Omental fat pad (tissue), 4 donors: ENCODE results near the gene PUSL1. TPM values are rescaled to one million over a fixed set of nuclear protein-coding genes. Genes with fewer than 3 reads are reported as not detected.

Experiments
- ATAC-seq: fragments of 150-250 bp; one replicate; pipeline ENCODE4 v1.9.1; 2016; ENCODE audit warnings: mild to moderate bottlenecking, moderate library complexity; ENCODE audit not compliant: low FRiP score
- DNase-seq: peaks from one replicate; pipeline ENCODE4 v3.0.0-alpha.2; 2019; ENCODE audit warnings: low spot score
- CTCF ChIP-seq, 3 donors: fragments of 450-650 bp; IDR thresholded peaks; one replicate each; pipeline ENCODE4 v1.5.1; 2016 to 2017; ENCODE audit warnings: antibody characterized with exemption in 3 of 3, mild to moderate bottlenecking in 3 of 3, moderate library complexity in 2 of 3
- total RNA-seq, 4 donors: library from RNA; depleted of rRNA; stranded (reverse); fragments of >200 nt; gene quantifications; one replicate each; pipeline ENCODE4 v1.1.0, GENCODE V29; 2016

The PUSL1 gene
- total RNA-seq, 4 donors from 2014 or later = 15.7 to 26.0 (median 17.5) TPM

DNA sequence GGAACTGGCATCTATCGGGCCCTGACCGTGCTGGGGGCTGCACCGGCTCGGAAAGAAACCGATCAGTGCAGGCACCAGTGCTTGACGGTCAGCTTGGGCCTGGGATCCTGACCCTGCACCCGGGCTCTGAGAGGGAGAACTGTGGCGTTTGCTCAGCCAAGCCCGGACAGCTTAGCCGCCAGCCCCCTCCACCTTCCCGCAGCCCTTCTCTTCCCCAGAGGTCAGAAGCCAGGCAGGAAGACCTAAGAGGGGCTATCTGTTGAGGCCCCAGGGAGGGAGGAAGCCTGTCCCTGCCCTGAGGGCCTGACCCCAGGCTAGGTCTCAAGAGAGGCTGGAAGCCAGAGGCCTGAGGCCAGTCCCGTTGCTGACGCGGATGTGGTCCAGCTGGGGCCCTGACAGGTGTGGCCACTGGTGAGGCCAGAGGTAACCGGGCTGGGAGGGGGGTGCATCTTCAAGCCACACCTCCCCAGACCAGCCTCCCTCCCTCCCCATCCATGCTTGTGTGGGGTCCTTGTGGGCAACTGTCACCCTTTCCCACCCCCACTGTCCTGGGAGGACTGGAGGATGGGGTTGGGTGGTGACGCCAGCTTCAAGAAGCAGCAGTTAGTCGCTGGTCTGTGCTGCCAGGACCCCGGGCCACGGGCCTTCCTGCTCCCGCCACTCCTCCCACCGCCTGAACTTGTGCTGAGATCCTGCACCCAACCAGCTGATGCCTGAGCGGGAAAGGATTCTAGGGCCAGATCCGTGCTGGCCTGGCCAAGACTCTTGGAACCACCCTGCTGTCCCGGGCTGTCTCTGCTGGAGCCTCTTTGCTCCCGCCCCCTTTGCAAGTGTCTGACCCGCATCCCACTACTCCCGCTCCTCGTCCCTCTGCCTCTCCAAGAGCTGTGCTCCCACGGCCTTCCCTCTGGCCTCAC, 43.4 kb downstream of the PUSL1 start:
- TF ChIP-seq CTCF (IDR thresholded peaks at IDR 0.05) = no peak
- no peak for ATAC-seq
- no peak for DNase-seq

- no peak for DNase-seq
- TF ChIP-seq CTCF (IDR thresholded peaks at IDR 0.05) = no peak
- ATAC-seq = no peak
Observed at GRCh38 chr1:1352786-1353388, 44.5 kb downstream of the PUSL1 start.

- ATAC-seq = no peak
- no peak for TF ChIP-seq CTCF (IDR thresholded peaks at IDR 0.05)
Observed at GRCh38 chr1:1353389-1354151, 45.2 kb downstream of the PUSL1 start.

GRCh38 chr1:1354271-1355247, 46.2 kb downstream of the PUSL1 start:
- DNase-seq (no peak), ATAC-seq (no peak)
- no peak for TF ChIP-seq CTCF (IDR thresholded peaks at IDR 0.05)

More at GRCh38 chr1:1353389-1354151, 45.2 kb downstream of the PUSL1 start:
- no peak for DNase-seq

- no peak for ATAC-seq
Observed at GRCh38 chr1:1355416-1355815, 47.0 kb downstream of the PUSL1 start.

More at GRCh38 chr1:1355416-1355815, 47.0 kb downstream of the PUSL1 start:
- TF ChIP-seq CTCF (IDR thresholded peaks at IDR 0.05) = no peak
- DNase-seq = no peak
